ENCODE results near the gene ADORA2A.

DNA sequence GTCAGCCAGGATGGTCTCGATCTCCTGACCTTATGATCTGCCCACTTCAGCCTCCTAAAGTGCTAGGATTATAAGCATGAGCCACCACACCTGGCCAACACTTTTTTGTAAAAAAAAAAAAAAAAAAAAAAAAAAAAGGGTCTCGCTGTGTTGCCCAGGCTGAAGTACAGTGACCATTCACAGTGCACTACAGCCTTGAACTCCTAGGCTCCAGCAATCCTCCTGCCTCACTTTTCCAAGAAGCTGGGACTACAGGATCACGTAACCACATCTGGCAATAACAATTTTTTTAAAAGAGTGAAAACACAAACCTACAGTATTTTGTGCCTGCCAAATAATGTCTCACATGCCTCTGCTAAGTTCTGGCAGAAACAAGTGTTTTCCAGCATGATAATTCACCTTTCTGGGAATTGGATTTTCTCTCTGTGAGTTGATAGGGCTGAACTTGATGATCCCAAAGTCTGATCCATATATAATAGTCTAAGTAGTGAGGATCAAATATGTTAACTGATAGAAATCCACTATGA is 30.6 kb downstream of the ADORA2A start:
- TF ChIP-seq, protein P1, sequence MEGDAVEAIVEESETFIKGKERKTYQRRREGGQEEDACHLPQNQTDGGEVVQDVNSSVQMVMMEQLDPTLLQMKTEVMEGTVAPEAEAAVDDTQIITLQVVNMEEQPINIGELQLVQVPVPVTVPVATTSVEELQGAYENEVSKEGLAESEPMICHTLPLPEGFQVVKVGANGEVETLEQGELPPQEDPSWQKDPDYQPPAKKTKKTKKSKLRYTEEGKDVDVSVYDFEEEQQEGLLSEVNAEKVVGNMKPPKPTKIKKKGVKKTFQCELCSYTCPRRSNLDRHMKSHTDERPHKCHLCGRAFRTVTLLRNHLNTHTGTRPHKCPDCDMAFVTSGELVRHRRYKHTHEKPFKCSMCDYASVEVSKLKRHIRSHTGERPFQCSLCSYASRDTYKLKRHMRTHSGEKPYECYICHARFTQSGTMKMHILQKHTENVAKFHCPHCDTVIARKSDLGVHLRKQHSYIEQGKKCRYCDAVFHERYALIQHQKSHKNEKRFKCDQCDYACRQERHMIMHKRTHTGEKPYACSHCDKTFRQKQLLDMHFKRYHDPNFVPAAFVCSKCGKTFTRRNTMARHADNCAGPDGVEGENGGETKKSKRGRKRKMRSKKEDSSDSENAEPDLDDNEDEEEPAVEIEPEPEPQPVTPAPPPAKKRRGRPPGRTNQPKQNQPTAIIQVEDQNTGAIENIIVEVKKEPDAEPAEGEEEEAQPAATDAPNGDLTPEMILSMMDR (IDR thresholded peaks at IDR 0.05): no peak
- TF ChIP-seq POLR2A (IDR thresholded peaks at IDR 0.05): no peak

Data from heart left ventricle (tissue), 13 donors.